HEK293 (cell line): ENCODE measurements around the gene MOB1A.

Source experiments
- CTCF ChIA-PET: fragments of 350-600 bp; formaldehyde crosslinking; extraction: SDS; loops from one replicate; lab custom pipeline; 2021; ENCODE audit warnings: antibody characterized with exemption; lab: Yijun Ruan, JAX
- POLR2A ChIA-PET: fragments of 300-600 bp; formaldehyde crosslinking; extraction: SDS; loops from one replicate; lab custom pipeline; 2020; ENCODE audit warnings: antibody characterized with exemption, inconsistent platforms; lab: Yijun Ruan, JAX
- H3K27ac ChIP-seq: fragments of 200-500 bp; sonication (Bioruptor generic); 2 replicates; pipeline ENCODE4 v1.5.1; 2014; ENCODE audit warnings: low read depth, low read length, control low read depth, inconsistent platforms; ENCODE audit errors: extremely low read depth
- H3K36me3 ChIP-seq, 2 experiments: fragments of 200-500 bp in 1 of 2; sonication (Bioruptor generic) in 1 of 2; 1 replicate in 1 of 2; 2 replicates in 1 of 2; pipeline ENCODE4 v1.5.1; 2014 to 2017; ENCODE audit warnings: inconsistent platforms in 2 of 2, low read length in 2 of 2; ENCODE audit not compliant: control insufficient read depth in 2 of 2, insufficient read depth in 1 of 2
- H3K4me1 ChIP-seq: fragments of 200-500 bp; sonication (Bioruptor generic); 2 replicates; pipeline ENCODE4 v1.5.1; 2014; ENCODE audit warnings: mild to moderate bottlenecking, low read length, inconsistent platforms; ENCODE audit not compliant: control insufficient read depth, insufficient read depth
- H3K4me3 ChIP-seq: 2 replicates; pipeline ENCODE4 v1.5.1; 2011; ENCODE audit warnings: low read depth, mild to moderate bottlenecking, control low read depth, low read length, moderate library complexity
- H3K9me3 ChIP-seq: fragments of 200-500 bp; sonication (Bioruptor generic); 2 replicates; pipeline ENCODE4 v1.5.1; 2014; ENCODE audit warnings: low read depth, low read length, inconsistent platforms; ENCODE audit not compliant: control insufficient read depth, insufficient read depth
- HIC1 ChIP-seq: fragments of 450-650 bp; formaldehyde crosslinking; IDR thresholded peaks from 2 replicates; pipeline ENCODE4 v1.5.1; 2016; ENCODE audit warnings: missing biosample characterization, missing genetic modification characterization
- OSR2 ChIP-seq: fragments of 450-650 bp; formaldehyde crosslinking; IDR thresholded peaks from 2 replicates; pipeline ENCODE4 v1.5.1; 2016; ENCODE audit warnings: missing biosample characterization, missing genetic modification characterization
- REST ChIP-seq: fragments of 450-650 bp; formaldehyde crosslinking; IDR thresholded peaks from 2 replicates; pipeline ENCODE4 v1.5.1; 2016; ENCODE audit warnings: missing biosample characterization, missing genetic modification characterization
- SCRT2 ChIP-seq: fragments of 450-650 bp; formaldehyde crosslinking; IDR thresholded peaks from 2 replicates; pipeline ENCODE4 v1.5.1; 2016; ENCODE audit warnings: missing biosample characterization, missing genetic modification characterization
- SP2 ChIP-seq: fragments of 450-650 bp; formaldehyde crosslinking; IDR thresholded peaks from 2 replicates; pipeline ENCODE4 v1.5.1; 2016; ENCODE audit warnings: missing biosample characterization, missing genetic modification characterization
- TCF7L2 ChIP-seq: IDR thresholded peaks from 2 replicates; pipeline ENCODE4 v1.6.1; 2011; ENCODE audit warnings: low read depth, mild to moderate bottlenecking, inconsistent platforms, low read length, moderate library complexity, borderline replicate concordance
- YY2 ChIP-seq: fragments of 450-650 bp; formaldehyde crosslinking; IDR thresholded peaks from 2 replicates; pipeline ENCODE4 v1.5.1; 2016; ENCODE audit warnings: missing biosample characterization, missing genetic modification characterization
- ZBTB10 ChIP-seq: fragments of 450-650 bp; formaldehyde crosslinking; IDR thresholded peaks from 2 replicates; pipeline ENCODE4 v1.5.1; 2016; ENCODE audit warnings: missing biosample characterization, missing genetic modification characterization
- ZNF112 ChIP-seq: fragments of 450-650 bp; formaldehyde crosslinking; IDR thresholded peaks from 2 replicates; pipeline ENCODE4 v1.5.0; 2017; ENCODE audit warnings: missing biosample characterization, missing genetic modification characterization
- ZNF155 ChIP-seq: fragments of 450-650 bp; formaldehyde crosslinking; IDR thresholded peaks from 2 replicates; pipeline ENCODE4 v1.5.1; 2016; ENCODE audit warnings: missing biosample characterization, missing genetic modification characterization
- ZNF169 ChIP-seq: fragments of 450-650 bp; formaldehyde crosslinking; IDR thresholded peaks from 2 replicates; pipeline ENCODE4 v1.5.1; 2016; ENCODE audit warnings: missing biosample characterization, missing genetic modification characterization
- ZNF26 ChIP-seq: fragments of 450-650 bp; formaldehyde crosslinking; IDR thresholded peaks from 2 replicates; pipeline ENCODE4 v1.5.1; 2016; ENCODE audit warnings: missing biosample characterization, missing genetic modification characterization
- ZNF341 ChIP-seq: fragments of 450-650 bp; formaldehyde crosslinking; IDR thresholded peaks from 2 replicates; pipeline ENCODE4; 2016; ENCODE audit warnings: low read depth, missing biosample characterization, missing genetic modification characterization
- ZNF510 ChIP-seq: fragments of 450-650 bp; formaldehyde crosslinking; IDR thresholded peaks from 2 replicates; pipeline ENCODE4 v1.5.1; 2018; ENCODE audit warnings: mild to moderate bottlenecking, missing genetic modification characterization, missing biosample characterization; ENCODE audit not compliant: insufficient replicate concordance
- ZNF549 ChIP-seq: fragments of 450-650 bp; IDR thresholded peaks from 2 replicates; pipeline ENCODE4 v1.5.1; 2018; ENCODE audit warnings: missing biosample characterization, missing genetic modification characterization, mild to moderate bottlenecking, inconsistent platforms, moderate library complexity
- ZNF704 ChIP-seq: fragments of 450-650 bp; formaldehyde crosslinking; IDR thresholded peaks from 2 replicates; pipeline ENCODE4 v1.5.1; 2016; ENCODE audit warnings: missing biosample characterization, missing genetic modification characterization

The MOB1A gene

GRCh38 chr2:74221091-74221490, 42.4 kb upstream of the MOB1A start:
- H3K9me3 ChIP-seq, result no peaks in the 10 kb centered on the region
- no peaks in the 10 kb centered on the region for H3K4me1 ChIP-seq
- TF ChIP-seq ZNF510 (tag by site-specific recombination), result no peak
- TF ChIP-seq ZNF26 (tag by site-specific recombination), result no peak
- TF ChIP-seq OSR2 (tag by site-specific recombination), result no peak
- TF ChIP-seq ZBTB10, result no peak
- no peak for TF ChIP-seq ZNF704 (tag by site-specific recombination)
- TF ChIP-seq REST, result no peak
- TF ChIP-seq ZNF341, result no peak
- TF ChIP-seq ZNF112, result no peak
- TF ChIP-seq ZNF169 (tag by site-specific recombination), result no peak
- no peak overlapping the region for H3K4me3 ChIP-seq
- no peak overlapping the region for H3K27ac ChIP-seq
- ChIA-PET CTCF (interaction anchor here (0.6 kb wide), 1 partner anchor 8 kb away, joined by 4 read pairs; no protein-coding TSS in a partner anchor), POLR2A (no interaction called here)
- H3K36me3 ChIP-seq, result peaks cover 0 to 32% of the 10 kb centered on the region in 2 experiments; a peak in 2 of 3 replicates

GRCh38 chr2:74219846-74220486, 41.3 kb upstream of the MOB1A start:
- CTCF ChIA-PET, result interaction anchor here (0.7 kb wide), 1 partner anchor 537 kb away, joined by 5 read pairs; no protein-coding TSS in a partner anchor
- POLR2A ChIA-PET, result interaction anchor here (0.7 kb wide), 1 partner anchor 16 kb away, joined by 4 read pairs; no protein-coding TSS in a partner anchor
- no peak for TF ChIP-seq TCF7L2
- TF ChIP-seq SP2 (tag by site-specific recombination), result no peak
- TF ChIP-seq YY2, result no peak
- no peak for TF ChIP-seq SCRT2 (tag by site-specific recombination)
- TF ChIP-seq ZNF549 (tag by site-specific recombination), result no peak
- TF ChIP-seq HIC1 (tag by site-specific recombination), result no peak
- no peak for TF ChIP-seq ZNF155 (tag by site-specific recombination)

More at GRCh38 chr2:74219846-74220486, 41.3 kb upstream of the MOB1A start:
- no peaks in the 10 kb centered on the region for H3K4me1 ChIP-seq
- no peak overlapping the region for H3K4me3 ChIP-seq
- no peak overlapping the region for H3K27ac ChIP-seq
- H3K36me3 ChIP-seq, result peaks cover 6 to 40% of the 10 kb centered on the region in 2 experiments; a peak in 2 of 3 replicates
- no peaks in the 10 kb centered on the region for H3K9me3 ChIP-seq
